NOMO-1 treated with DMSO at 0.1 percent for 48 hours (cell line): Measurements from ENCODE around the gene OVCH2.
"Not testable (repeated sequence)": the region's sequence is repeated elsewhere in the genome, so short reads cannot be mapped to it uniquely, and the experiment has no call there.

ENCODE experiments used
- DNase-seq: peaks from one replicate; lab custom pipeline; 2025; ENCODE audit not compliant: unreplicated experiment; lab: John Stamatoyannopoulos, UW

OVCH2 gene

DNA sequence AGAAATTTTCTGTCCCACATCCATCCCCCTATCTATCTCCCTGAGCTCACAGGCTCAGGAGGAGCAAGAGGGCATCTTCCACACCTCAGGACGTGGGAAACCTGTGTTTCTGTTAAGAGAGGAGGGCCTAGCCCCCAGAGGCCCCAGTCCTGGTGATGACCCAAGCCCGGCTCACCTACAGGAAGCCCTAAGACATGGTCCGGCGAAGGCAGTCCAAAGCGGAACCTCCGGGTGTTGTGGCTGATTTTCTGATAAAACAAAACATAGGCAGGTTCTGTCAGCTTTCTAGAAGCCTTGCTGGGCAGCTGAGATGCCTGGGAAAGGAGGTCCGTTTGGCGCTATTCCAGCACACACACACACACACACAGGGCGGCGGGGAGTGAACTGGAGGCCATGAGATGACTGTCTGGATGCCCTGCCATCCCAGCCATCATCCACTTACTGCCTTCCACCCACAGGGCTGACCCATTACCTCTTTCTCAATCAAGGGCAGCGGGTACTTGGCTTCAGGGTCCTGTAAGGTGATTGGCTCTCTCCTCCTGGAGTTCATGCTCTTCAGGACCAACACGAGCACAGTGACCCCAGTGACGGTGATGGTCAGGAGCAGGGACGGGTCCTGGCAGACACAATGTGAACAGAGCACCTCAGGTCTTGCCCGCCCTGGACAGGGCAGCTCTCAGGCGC, 33.9 kb downstream of the OVCH2 start:
- DNase-seq: no peak

DNA sequence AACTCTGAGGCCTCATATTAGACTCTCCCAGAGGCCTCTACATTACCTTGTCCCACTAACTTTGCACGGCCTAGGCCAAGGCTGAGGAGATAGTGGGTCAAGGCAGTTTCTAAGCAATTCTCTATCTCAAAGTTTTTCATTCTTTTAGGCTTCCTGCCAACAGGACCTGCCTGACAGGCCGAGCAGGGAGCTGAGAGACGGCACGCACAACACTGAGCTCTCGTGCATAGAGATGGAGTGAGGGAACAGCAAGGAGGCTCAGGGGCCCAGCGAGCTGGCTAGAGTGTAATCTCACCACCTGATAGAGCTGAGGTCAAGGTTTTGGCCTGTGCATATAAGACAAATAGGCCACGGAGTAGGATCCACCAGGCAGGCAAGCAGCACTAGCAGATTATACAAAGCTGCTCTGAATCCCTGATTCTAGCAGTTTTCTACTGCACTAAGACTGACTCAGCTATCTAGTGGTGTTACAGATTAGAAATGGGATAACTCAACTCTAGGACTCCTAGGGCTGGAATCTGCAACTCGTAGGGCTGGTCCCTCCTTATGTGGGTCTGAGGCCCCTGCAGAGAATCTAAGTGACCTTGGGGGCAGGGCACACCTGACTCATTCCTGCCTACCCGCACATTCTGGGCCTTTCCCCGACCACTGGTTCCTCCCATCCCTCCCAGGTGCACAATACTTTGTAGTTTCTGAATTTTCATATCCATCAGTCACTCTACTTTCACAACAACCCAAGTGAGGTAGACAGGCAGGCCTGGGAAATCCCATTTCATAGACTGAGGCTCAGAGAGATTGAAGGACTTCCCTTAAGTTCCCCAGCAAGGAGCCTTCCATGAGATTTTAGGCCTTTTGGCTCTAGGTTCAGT, 34.7 kb downstream of the OVCH2 start:
- no peak for DNase-seq

DNA sequence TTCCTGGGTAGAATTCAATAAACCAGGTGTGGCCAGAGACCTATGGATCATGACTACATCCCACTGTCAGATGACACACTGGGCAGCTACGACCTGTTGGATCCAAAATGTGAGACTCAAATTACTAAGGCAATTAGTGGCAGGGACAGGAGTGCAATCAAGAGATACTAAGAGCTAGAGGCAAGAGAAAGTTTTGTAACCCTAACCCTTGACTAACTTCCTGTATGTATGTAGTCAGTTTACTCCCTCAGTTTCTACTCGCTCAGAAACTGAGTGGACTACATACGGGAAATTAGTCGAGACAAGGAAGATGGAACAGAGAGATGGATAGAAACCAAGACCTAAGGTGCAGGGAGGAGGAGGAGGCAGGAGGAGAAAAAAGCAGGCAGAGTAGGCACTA, 35.6 kb downstream of the OVCH2 start:
- DNase-seq: peak; percentile 50

DNA sequence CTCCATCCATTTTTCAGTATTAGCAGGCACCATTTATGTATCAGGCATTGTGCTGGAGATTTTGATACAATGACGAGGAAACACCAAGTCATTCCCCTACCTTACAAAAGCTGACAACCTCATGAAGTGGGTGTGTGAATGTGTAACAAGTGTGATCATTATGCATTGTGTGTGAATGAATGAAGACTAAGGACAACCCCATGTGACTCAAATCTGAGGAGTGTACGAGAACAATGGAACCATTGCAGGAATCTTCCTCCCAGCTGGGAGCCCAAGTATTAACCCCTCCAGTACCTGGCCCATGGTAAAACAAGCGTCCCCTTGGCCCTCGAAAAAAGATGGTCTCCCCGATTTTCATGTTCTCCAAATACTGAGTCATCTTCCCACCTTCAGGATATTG, 37.4 kb downstream of the OVCH2 start:
- DNase-seq: no peak

DNA sequence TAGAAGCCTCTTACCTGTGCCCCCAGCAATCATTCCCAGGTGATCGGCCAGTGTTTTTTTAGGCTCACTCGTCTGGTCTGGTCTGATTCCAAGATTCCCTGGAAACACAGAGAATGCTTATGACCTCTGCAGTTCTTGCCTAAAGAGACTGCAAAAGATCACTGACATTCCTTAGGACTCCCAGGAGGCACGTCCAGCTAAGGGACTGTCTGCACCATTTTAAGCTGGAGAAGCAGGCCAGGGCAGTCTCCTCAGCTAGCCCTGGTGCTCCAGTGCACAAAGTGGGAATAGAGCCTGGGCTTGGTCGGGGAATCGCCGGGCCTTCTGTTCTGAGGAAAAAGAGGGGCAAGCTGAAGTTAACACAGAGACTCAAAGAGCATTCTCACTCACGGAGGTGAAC, 37.8 kb downstream of the OVCH2 start:
- no peak for DNase-seq

DNA sequence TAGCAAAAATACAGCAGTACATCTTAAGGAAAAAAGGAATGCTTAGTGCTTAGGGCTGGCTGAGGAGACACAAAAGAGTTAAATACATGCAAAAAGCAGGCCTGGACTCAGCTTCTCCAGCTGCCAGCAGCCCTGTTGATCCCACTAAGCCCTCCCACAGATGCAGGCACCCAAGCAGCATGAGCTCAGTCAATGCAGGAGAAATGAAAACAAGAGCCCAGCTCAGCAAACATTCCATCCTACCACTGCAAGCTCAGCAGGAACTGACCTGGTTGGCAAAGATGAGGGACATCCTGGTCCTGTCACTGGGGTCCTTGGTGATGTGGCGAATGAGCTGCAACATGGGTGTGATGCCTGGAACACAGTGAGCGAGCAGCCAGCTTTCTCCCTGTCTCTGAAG, 38.8 kb downstream of the OVCH2 start:
- no peak for DNase-seq

DNA sequence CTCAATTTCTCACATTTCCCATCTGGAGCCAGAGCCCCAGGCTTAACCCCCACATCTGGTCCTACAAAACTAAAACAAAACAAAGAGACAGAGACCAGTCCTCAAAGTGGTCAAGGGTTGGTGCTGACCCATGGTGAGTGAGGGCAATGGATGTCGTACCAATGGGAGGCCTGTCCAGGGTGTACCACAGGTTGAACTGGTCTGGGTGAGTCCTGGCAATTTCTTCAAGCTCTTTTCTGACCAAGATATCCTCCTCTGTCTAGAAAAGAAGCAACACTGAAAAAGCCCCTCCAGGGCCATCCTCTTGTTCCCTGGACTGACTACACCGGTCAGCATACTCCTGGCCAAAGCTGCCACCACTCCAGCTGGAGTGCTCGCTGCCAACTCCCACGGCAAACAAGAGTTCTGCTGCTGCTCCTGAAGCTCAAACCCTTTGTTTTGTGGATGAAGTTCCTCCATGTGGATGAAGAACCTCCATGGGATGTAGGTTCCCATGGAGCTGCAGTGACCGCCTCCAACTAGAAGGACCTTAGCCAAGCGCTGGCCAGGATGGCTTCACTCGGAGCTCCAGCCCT, 39.9 kb downstream of the OVCH2 start:
- DNase-seq: no peak

DNA sequence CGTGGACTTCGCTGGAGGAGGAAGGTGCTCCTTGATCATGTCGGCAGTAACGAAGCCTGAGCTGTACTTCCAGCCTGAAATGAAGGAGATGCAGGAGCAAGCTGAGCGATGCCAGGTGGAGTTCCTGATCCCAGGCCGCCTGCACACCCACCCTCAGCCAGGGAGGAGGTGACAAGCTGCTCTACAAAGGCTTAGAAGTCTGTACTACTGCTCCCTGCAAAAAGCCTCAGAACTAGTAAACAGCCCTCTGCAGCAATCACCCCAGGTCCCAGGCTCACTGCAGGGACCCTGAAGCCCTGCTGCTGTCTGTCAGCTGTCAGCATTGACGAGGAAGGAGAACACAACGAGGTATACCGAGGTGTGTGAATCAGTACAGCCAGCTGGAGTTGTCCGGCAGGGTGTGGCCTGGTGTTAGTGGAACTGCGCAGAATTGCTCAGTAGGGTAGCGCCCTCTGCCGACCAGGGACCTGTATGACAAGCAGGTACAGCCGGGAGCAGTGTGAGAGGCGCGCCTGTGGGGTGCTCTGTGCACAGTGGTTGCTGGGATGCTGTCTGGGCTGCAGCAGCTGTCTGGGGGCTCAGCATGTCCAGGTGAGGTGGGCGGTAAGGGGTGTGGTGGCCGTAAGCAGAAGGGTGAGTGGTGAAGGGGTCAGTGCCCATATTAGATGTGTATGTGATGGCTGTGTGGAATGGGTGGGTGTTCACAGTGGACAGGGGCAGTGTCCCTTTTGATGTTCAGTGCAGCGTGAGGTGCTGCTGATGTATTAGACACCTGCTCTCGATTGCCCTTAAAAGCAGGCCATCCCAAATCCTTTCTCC, 40.6 kb downstream of the OVCH2 start:
- peak; percentile 73 for DNase-seq

DNA sequence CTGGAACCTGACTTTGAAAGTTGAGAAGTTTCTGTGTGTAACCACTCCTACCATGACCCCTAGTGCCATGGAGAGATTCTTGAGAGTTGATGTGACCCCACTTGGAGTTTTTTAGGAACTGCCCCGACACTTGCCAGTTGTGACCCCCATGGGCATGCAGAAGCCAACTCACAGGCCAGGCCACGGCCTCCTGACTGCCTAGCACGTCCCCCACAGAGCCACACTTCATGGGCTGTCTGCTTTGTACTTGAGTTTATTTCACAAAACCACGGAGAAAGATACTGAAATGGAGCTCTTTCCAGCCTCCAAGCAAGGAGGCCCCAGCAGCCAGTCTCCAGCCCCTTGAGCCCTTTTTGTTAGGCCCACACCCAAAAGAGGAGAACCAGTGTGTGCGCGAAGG, 41.4 kb downstream of the OVCH2 start:
- DNase-seq: no peak

DNA sequence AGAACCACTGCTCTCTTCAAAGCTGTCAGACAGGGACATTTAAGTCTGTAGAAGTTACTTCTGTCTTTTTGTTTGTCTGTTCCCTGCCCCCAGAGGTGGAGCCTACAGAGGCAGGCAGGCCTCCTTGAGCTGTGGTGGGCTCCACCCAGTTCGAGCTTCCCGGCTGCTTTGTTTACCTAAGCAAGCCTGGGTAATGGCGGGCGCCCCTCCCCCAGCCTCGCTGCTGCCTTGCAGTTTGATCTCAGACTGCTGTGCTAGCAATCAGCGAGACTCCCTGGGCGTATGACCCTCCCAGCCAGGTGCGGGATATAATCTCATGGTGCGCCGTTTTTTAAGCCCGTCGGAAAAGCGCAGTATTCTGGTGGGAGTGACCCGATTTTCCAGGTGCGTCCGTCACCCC, 42.7 kb downstream of the OVCH2 start:
- DNase-seq: not testable (repeated sequence)

DNA sequence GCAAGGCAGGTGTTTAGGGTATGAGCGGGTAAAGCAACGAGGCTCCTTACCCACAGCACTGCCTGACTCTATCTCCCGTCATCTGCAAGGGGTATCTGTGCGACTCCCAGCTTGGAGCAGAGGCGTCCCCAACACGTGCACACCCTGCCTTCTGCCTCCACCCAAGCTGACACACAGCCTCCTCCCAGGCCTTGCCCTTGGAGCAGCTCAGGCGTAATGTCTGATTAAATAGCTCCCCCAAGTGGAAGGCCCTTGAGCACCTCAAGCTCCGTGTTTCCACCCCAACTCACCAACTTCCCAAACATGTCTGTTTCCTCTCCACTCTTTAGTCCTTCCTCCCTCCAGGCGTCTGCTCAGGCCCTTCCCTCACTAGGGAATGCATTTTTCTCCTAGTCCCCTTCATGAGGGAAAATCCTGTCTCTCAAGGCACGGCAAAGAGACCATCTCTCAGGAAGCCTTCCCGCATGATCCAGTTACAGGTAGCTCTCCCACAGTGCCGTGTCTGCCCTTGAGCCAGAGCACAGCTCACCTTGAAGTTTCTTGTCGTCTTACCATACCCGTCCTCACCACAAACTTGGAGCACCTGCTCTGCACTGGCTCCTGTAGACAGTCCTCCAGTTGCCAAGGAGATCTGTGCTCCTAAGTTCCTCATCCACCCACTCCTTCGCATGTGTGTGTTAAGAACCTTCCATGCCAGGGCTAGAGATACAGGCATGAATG, 48.8 kb downstream of the OVCH2 start:
- peak; percentile 6 for DNase-seq

DNA sequence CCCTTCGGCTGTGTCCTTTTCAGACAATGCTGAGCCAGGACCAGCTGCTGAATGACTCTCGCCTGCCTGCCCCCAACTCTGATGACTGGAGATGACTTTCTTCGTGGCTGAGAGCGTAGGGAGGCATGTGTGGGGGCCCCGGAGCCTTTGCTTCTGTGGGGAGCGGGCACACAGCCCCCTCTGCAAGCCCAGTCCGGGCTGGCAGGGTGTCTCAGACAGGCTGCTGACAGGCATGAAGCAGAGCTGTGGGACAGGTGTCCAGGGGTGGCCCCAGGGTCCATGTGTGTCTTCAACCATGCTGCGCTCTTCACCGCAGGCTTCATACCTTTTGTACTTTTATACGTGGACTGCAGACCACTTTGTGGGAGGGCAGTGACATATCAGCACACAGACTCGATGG, 49.6 kb downstream of the OVCH2 start:
- DNase-seq: no peak

DNA sequence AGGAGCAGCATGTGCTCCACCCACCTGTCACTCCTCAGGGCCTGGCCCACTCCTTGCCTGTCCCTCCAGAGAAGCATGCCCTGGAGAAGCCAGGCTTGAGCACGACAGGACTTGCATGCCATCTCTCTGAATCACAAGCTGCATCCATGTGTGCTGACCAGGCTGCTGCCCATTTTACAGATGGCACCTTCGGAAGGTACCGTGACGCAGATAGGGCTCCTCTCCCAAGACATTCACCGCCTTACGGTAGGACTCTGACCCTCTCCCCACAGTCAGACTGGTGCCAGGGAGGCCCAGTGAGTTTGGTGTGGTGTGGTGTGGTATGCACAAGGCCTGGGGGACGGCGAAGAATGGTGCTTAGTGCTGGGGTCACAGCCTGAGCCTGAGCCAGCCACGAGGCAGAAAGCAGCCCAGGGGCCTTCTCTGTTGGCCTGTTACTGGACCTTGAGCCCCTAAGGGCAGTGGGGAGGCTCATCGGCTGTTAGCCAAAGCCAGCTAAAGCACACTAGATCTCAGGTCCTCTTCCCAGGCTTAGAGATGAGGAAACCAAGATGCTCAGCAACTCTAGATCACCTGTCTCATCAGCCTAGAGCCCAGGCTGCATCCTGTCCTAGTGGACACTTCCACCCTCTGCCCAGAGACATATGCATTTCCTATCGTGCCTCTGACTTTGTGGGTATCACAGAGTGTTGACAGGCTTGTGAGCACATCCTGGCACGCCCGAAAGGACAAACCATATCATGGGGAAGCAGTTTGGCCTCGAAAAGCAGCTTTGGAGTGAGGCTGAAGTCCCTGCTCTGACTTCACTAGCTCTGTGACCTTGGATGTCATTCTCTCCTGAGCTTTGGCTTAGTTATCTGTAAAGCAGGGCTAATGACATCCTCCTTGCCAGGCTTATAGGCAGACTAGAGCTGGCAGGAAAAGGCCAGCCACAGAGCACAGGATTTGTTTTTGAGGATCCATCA, 50.7 kb downstream of the OVCH2 start:
- no peak for DNase-seq

DNA sequence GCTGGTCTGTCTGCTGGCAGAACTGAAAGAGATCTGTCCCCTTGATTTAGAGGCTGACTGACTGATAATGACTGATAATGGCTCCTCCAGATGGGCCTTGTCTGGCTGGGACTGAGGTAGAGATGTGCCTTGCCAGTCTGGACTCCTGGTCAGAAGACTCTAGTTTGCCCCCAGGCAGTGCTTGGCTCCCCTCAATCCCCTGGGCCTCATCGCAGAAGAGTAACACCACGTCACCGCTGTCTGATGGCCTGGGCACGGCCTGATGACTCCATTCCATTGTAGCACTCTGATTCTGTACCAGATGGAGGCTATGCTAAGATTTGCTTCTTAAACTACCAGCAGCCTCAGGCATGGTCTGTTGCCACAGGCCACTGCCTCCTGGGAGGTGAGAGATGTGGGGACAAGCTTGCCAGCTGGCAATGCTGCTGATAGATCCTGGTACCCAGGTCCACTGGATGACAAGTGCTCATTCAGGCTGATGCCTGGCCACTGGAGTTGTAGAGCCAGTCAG, 52.0 kb downstream of the OVCH2 start:
- no peak for DNase-seq

DNA sequence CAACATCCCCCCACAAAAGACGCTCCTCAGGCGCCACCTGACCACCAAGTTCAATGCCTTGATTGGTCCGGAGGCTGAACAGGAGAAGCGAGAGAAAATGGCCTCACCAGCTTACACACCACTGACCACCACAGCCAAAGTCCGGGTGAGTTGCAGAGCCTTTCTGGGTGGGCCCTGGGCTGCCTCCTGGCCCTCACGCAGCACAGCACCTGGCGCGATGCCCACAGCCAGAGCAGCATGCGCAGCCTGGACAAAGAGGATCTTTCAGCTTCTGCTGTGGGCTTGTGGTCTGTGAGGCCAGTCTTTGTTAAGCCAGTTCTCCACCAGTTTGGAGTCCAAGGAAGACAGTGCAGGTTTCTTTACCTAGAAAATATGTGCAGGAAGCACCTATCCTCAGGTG, 54.6 kb downstream of the OVCH2 start:
- no peak for DNase-seq

DNA sequence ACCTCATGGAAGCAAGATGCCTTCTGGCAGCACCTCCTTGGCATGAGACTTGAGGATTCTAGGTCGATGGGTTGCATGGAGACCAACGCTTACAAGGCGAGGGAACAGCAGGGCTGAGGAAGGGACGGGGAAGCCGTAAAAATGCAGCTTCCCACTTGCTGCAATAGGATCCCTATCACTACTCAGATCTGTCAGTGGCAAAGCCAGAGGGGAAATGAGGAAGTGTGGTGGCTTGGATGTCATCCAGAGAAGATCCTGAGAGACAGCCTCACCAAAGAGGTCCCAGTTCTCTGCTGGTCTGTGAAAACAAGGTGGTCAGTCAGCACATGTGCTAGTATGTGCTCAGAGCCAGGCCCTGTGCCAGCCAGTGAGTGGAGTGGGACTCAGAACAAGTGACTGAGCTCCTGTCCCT, 55.1 kb downstream of the OVCH2 start:
- peak; percentile 1 for DNase-seq

DNA sequence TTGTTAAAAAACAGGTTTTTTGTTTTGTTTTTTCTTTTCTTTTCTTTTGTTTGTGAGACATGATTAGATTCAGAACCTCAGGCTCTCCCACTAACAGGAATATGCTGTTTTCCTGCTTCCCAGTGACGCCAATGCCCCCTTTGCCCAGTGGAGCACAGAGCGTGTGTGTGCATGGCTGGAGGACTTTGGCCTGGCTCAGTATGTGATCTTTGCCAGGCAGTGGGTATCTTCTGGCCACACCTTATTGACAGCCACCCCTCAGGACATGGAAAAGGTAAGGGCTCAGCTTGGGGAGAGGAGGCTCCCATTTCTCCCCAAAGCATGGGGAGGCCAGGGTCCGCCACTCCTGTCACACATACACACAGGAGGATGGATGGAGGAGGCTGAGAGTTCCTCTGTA, 58.0 kb downstream of the OVCH2 start:
- no peak for DNase-seq

DNA sequence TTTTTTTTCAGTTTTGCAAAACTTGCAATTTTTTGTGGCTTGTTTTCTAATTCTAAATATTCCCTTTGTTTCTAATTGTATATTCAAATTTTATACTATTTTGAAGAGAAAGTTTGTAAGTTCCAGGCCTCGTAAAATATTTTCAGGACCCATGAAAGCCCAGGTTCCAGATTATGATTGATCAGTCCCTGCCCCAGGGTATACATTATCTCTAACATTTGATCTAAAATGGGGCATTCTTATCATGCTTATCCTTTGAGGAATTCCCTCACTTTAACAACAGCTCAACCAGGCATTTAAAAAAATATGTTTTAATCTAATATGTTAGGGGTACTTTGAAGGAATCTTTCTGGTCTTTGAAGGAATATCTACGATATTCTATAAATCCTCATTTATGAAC, 59.4 kb downstream of the OVCH2 start:
- DNase-seq: no peak

DNA sequence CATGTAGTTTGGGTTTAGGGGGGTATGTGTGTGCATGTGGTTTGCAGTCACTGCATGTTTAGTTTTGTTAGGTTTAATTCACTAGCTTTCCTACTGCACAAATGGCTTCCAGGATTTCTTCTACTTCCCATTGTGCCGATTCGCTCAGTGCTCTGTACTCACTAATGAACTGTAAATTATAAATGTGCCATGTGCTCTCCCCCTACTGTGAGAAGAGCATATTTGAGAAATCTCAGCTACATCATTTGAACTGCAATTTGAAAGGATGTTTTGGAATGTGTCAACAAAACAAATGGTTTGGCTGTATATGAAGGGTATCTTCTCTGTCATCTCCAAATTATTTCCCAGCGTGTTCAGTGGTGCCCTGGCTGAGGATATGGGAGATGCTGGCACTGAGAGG, 61.1 kb downstream of the OVCH2 start:
- DNase-seq: no peak
